GM23338 (cell line): ENCODE measurements around the gene CHMP3. TPM values are rescaled to one million over a fixed set of nuclear protein-coding genes. Genes with fewer than 3 reads are reported as not detected.

Experiments
- CREB1 ChIP-seq: fragments of 250-450 bp; sonication (Bioruptor Pico); IDR thresholded peaks from 2 replicates; pipeline ENCODE4 v1.5.0; 2020; ENCODE audit warnings: low read depth, mild to moderate bottlenecking, moderate library complexity
- EZH2phosphoT487 ChIP-seq: fragments of 200-600 bp; sonication (generic); IDR thresholded peaks from one replicate; pipeline ENCODE4 v1.8.1; 2018; ENCODE audit warnings: antibody characterized with exemption; ENCODE audit not compliant: unreplicated experiment
- JUNB ChIP-seq: IDR thresholded peaks from one replicate; pipeline ENCODE4 v1.6.1; 2016; ENCODE audit warnings: antibody characterized with exemption; ENCODE audit not compliant: unreplicated experiment
- NANOG ChIP-seq: IDR thresholded peaks from 2 replicates; pipeline ENCODE4 v1.6.1; 2016; ENCODE audit warnings: antibody characterized with exemption, borderline replicate concordance
- POLR2AphosphoS5 ChIP-seq: IDR thresholded peaks from 2 replicates; pipeline ENCODE4 v1.6.1; 2016; ENCODE audit warnings: antibody characterized with exemption, low read depth
- STAT1 ChIP-seq: IDR thresholded peaks from one replicate; pipeline ENCODE4 v1.6.1; 2016; ENCODE audit warnings: antibody characterized with exemption; ENCODE audit not compliant: unreplicated experiment
- ZNF114 ChIP-seq: fragments of 250-450 bp; sonication (Bioruptor Pico); IDR thresholded peaks from 2 replicates; pipeline ENCODE4 v1.5.0; 2020; ENCODE audit warnings: mild to moderate bottlenecking, moderate library complexity
- ZNF331 ChIP-seq: fragments of 250-450 bp; sonication (Bioruptor Pico); IDR thresholded peaks from 2 replicates; pipeline ENCODE4 v1.5.0; 2020; ENCODE audit warnings: low read depth, mild to moderate bottlenecking, moderate library complexity
- polyA plus RNA-seq: library from polyadenylated mRNA; unstranded; fragments of >200 nt; fragmentation: Nextera tagmentation; extraction: Ambion mirVana; gene quantifications from 2 replicates; pipeline ENCODE4 v1.2.1, GENCODE V29; 2016
- total RNA-seq: library from RNA; depleted of rRNA; stranded (reverse); fragments of >200 nt; shearing (Covaris generic); gene quantifications from 2 replicates; pipeline ENCODE4 v1.2.3, GENCODE V29; 2014
- TF ChIP-seq, protein P1 (sequence below): fragments of 250-450 bp; sonication (Bioruptor Pico); IDR thresholded peaks from 2 replicates; pipeline ENCODE4 v1.5.0; 2020; ENCODE audit warnings: mild to moderate bottlenecking, moderate library complexity
- TF ChIP-seq, protein P2 (sequence below), 2 experiments: fragments of 200-600 bp in 1 of 2; sonication (generic) in 1 of 2; conservative IDR thresholded peaks; 2 replicates each; pipeline versions ENCODE4 v1.5.1 to v1.6.1; 2016 to 2017; ENCODE audit warnings: antibody characterized with exemption in 2 of 2, low read depth in 2 of 2, mild to moderate bottlenecking in 2 of 2, moderate library complexity in 1 of 2
- TF ChIP-seq, protein P3 (sequence below): IDR thresholded peaks from 2 replicates; pipeline ENCODE4 v1.6.1; 2016; ENCODE audit warnings: antibody characterized with exemption
- TF ChIP-seq, protein P4 (sequence below): IDR thresholded peaks from one replicate; pipeline ENCODE4 v1.6.1; 2018; ENCODE audit warnings: antibody characterized with exemption; ENCODE audit not compliant: unreplicated experiment

CHMP3 gene
- total and polyA plus RNA-seq, 2 experiments from 2014 or later: 15.5 to 15.6 TPM

DNA sequence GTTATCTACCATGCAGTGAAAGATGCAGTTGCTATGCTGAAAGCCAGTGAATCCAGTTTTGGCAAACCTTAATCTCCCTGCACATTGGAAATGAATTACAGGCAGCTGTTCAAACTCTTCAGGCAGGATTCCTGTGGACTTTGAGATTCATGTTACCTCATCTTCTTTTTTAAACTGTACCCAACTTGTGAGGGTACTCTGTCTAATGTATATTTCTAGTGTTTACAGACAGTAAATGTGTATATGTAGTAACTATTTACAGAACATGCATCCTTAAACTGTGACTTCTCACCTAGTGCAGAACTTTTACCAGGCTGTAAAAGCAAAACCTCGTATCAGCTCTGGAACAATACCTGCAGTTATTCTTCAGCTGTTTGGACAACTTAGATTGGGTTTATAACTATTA lies 71.2 kb downstream of the CHMP3 start (continued):
- TF ChIP-seq, protein P1, sequence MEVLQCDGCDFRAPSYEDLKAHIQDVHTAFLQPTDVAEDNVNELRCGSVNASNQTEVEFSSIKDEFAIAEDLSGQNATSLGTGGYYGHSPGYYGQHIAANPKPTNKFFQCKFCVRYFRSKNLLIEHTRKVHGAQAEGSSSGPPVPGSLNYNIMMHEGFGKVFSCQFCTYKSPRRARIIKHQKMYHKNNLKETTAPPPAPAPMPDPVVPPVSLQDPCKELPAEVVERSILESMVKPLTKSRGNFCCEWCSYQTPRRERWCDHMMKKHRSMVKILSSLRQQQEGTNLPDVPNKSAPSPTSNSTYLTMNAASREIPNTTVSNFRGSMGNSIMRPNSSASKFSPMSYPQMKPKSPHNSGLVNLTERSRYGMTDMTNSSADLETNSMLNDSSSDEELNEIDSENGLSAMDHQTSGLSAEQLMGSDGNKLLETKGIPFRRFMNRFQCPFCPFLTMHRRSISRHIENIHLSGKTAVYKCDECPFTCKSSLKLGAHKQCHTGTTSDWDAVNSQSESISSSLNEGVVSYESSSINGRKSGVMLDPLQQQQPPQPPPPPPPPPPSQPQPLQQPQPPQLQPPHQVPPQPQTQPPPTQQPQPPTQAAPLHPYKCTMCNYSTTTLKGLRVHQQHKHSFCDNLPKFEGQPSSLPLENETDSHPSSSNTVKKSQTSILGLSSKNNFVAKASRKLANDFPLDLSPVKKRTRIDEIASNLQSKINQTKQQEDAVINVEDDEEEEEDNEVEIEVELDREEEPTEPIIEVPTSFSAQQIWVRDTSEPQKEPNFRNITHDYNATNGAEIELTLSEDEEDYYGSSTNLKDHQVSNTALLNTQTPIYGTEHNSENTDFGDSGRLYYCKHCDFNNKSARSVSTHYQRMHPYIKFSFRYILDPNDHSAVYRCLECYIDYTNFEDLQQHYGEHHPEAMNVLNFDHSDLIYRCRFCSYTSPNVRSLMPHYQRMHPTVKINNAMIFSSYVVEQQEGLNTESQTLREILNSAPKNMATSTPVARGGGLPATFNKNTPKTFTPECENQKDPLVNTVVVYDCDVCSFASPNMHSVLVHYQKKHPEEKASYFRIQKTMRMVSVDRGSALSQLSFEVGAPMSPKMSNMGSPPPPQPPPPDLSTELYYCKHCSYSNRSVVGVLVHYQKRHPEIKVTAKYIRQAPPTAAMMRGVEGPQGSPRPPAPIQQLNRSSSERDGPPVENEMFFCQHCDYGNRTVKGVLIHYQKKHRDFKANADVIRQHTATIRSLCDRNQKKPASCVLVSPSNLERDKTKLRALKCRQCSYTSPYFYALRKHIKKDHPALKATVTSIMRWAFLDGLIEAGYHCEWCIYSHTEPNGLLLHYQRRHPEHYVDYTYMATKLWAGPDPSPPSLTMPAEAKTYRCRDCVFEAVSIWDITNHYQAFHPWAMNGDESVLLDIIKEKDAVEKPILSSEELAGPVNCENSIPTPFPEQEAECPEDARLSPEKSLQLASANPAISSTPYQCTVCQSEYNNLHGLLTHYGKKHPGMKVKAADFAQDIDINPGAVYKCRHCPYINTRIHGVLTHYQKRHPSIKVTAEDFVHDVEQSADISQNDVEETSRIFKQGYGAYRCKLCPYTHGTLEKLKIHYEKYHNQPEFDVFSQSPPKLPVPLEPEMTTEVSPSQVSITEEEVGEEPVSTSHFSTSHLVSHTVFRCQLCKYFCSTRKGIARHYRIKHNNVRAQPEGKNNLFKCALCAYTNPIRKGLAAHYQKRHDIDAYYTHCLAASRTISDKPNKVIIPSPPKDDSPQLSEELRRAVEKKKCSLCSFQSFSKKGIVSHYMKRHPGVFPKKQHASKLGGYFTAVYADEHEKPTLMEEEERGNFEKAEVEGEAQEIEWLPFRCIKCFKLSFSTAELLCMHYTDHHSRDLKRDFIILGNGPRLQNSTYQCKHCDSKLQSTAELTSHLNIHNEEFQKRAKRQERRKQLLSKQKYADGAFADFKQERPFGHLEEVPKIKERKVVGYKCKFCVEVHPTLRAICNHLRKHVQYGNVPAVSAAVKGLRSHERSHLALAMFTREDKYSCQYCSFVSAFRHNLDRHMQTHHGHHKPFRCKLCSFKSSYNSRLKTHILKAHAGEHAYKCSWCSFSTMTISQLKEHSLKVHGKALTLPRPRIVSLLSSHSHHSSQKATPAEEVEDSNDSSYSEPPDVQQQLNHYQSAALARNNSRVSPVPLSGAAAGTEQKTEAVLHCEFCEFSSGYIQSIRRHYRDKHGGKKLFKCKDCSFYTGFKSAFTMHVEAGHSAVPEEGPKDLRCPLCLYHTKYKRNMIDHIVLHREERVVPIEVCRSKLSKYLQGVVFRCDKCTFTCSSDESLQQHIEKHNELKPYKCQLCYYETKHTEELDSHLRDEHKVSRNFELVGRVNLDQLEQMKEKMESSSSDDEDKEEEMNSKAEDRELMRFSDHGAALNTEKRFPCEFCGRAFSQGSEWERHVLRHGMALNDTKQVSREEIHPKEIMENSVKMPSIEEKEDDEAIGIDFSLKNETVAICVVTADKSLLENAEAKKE (CRISPR knock-in tag): no peak
- TF ChIP-seq POLR2AphosphoS5 (no peak), ZNF331 (CRISPR knock-in tag) (no peak), EZH2phosphoT487 (no peak), NANOG (no peak), ZNF114 (CRISPR knock-in tag) (no peak), CREB1 (CRISPR knock-in tag) (no peak), JUNB (no peak), STAT1 (no peak)
- TF ChIP-seq, protein P2, sequence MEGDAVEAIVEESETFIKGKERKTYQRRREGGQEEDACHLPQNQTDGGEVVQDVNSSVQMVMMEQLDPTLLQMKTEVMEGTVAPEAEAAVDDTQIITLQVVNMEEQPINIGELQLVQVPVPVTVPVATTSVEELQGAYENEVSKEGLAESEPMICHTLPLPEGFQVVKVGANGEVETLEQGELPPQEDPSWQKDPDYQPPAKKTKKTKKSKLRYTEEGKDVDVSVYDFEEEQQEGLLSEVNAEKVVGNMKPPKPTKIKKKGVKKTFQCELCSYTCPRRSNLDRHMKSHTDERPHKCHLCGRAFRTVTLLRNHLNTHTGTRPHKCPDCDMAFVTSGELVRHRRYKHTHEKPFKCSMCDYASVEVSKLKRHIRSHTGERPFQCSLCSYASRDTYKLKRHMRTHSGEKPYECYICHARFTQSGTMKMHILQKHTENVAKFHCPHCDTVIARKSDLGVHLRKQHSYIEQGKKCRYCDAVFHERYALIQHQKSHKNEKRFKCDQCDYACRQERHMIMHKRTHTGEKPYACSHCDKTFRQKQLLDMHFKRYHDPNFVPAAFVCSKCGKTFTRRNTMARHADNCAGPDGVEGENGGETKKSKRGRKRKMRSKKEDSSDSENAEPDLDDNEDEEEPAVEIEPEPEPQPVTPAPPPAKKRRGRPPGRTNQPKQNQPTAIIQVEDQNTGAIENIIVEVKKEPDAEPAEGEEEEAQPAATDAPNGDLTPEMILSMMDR (conservative IDR thresholded peaks at IDR 0.05; ENCODE audit: low read depth in 2 of 2): no peak
- TF ChIP-seq, protein P3, sequence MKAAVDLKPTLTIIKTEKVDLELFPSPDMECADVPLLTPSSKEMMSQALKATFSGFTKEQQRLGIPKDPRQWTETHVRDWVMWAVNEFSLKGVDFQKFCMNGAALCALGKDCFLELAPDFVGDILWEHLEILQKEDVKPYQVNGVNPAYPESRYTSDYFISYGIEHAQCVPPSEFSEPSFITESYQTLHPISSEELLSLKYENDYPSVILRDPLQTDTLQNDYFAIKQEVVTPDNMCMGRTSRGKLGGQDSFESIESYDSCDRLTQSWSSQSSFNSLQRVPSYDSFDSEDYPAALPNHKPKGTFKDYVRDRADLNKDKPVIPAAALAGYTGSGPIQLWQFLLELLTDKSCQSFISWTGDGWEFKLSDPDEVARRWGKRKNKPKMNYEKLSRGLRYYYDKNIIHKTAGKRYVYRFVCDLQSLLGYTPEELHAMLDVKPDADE: no peak
- TF ChIP-seq, protein P4, sequence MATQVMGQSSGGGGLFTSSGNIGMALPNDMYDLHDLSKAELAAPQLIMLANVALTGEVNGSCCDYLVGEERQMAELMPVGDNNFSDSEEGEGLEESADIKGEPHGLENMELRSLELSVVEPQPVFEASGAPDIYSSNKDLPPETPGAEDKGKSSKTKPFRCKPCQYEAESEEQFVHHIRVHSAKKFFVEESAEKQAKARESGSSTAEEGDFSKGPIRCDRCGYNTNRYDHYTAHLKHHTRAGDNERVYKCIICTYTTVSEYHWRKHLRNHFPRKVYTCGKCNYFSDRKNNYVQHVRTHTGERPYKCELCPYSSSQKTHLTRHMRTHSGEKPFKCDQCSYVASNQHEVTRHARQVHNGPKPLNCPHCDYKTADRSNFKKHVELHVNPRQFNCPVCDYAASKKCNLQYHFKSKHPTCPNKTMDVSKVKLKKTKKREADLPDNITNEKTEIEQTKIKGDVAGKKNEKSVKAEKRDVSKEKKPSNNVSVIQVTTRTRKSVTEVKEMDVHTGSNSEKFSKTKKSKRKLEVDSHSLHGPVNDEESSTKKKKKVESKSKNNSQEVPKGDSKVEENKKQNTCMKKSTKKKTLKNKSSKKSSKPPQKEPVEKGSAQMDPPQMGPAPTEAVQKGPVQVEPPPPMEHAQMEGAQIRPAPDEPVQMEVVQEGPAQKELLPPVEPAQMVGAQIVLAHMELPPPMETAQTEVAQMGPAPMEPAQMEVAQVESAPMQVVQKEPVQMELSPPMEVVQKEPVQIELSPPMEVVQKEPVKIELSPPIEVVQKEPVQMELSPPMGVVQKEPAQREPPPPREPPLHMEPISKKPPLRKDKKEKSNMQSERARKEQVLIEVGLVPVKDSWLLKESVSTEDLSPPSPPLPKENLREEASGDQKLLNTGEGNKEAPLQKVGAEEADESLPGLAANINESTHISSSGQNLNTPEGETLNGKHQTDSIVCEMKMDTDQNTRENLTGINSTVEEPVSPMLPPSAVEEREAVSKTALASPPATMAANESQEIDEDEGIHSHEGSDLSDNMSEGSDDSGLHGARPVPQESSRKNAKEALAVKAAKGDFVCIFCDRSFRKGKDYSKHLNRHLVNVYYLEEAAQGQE: no peak
